ENCODE data around the gene PTPRN2. TPM values are rescaled to one million over a fixed set of nuclear protein-coding genes. Genes with fewer than 3 reads are reported as not detected.
"Not testable (repeated sequence)": the region's sequence is repeated elsewhere in the genome, so short reads cannot be mapped to it uniquely, and the experiment has no call there.

Gene PTPRN2
- total RNA-seq, 1 donor from 2014 or later: 2.4 TPM

DNA sequence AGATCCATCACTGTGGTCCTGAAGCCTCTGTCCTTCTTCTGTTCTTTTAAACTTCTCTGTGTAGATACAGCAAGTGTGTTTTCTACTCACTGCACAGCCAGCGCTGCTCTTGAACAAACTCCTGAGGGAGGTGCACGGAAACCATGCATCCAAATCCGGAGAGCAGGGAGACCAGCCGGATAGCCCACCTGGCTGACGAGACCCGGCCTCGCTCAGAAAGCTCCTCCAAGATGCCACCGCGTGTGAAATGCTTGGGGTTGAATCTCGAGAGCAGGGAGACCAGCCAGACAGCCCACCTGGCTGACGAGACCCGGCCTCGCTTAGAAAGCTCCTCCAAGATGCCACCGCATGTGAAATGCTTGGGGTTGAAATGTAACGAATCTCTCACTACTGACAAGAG lies 602.0 kb downstream of the PTPRN2 start:
- no peak for DNase-seq (ENCODE audit: low read depth in 2 of 2)

DNA sequence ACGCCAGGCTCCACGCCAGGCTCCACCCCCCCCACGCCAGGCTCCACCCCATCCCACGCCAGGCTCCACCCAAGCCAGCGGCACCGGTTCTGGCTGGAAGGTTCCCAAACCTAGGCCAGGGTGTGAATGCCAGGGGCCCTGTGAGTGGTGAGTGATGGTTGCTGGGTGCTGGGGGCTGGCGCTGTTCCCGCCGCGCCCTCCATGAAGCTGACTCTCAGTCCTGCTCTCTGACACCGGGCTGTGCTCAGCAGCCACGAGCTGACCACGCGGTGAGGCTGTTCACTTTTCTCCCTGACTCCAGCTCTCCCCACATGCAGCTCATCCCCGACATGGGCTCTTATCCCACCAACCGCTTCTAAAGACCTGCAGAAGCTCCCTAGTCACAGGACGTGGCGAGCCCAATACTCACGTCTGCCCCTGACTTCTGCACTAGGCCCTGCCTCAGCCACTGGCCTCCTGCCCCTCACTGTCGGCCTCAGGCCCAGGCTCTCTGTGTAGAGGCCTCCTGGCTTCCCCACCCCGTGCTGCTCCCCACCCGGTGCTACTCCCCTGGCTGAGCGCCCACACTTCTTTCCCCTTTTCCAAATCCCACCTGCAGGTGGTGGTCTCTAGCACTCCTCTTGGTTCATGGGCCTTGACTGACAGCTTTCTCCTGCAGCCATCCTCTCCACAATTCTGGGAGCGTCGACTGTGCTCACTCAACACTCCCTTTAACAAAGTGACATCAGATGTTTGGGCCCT lies 603.0 kb downstream of the PTPRN2 start:
- DNase-seq (ENCODE audit: low read depth in 2 of 2): no peak

DNA sequence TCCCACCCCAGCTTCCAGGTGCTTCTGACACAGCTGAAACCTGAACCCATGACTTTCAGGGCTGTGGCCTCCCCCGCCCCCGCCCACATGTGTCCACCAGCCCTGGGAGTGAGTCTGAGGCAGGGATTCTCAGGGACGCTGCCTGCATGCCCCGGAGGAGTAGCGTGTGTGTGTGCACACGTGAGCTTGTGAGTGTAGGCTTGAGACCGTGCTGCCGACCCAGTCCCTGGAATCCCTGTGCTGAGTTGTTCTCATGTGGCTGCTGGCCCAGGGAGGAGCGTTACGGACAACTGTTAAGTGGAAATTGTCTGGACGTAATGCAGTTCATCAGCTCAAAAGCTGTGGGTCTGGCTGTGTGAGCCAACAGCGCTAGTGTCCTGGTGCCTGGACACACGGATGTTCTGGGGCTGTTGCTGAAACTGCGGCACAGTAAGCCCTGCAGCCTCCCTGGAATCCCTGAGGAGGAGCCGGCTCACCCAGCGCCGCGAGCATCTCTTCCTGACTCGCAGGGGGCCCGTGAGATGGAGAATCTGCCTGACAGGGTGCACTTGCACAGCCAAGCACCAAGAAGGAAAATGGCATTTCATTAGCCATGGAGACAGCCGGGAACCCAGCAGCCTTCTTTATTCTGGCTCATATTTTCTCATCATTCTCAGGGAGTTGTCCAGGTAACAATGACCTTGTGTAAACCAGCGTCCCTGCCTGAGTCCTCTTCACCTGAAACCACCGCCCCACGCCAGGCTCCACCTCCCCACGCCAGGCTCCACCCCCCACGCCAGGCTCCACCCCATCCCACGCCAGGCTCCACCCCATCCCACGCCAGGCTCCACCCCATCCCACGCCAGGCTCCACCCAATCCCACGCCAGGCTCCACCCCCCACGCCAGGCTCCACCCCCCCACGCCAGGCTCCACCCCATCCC lies 603.9 kb downstream of the PTPRN2 start:
- no peak for DNase-seq (ENCODE audit: low read depth in 2 of 2)

DNA sequence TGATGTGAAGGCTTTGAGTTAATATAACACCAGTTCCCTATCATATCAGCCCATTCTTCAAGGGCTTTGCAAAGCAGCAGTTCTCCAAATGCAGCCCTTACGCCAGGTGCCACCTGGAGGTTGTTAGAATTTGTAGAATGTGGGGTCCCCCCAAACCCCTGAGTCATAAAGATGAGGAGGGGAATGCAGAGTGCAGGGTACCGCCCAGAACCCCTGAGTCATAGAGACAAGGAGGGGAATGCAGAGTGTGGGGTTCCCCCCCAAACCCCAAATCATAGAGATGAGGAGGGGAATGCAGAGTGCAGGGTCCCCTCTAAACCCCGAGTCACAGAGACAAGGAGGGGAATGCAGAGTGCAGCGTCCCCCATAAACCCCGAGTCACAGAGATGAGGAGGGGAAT lies 605.8 kb downstream of the PTPRN2 start:
- DNase-seq (ENCODE audit: low read depth in 2 of 2): no peak

DNA sequence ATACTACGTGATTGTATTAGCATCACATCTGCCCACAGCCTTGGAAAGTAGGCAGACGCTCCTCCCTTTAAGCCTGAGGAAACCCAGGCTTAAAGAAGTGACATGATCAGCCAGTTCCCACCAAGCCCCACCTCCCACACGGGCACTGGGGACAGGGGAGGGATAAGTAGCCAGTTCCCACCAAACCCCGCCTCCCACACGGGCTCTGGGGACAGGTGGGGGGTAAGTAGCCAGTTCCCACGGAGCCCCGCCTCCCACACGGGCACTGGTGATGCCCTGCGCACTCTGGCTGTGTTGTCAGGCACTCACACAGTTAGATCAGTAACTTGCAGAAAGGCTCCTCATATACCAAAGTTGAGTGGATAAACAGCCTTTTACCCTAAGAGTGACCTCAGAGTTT lies 606.8 kb downstream of the PTPRN2 start:
- DNase-seq (ENCODE audit: low read depth in 2 of 2): no peak

DNA sequence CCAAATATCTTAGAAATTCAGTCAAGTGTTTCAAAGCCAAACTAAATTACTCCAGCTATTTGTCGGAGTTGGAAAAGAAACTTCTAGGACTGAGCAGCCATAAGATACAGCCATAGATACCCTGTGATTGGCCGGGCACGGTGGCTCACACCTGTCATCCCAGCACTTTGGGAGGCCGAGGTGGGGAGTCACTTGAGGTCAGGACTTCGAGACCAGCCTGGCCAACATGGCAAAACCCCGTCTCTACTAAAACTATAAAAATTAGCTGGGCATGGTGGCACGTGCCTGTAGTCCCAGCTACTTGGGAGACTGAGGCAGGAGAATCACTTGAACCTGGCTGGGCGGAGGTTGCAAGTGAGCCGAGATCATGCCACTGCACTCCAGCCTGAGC lies 607.3 kb downstream of the PTPRN2 start:
- not testable (repeated sequence) for DNase-seq (ENCODE audit: low read depth in 2 of 2)

DNA sequence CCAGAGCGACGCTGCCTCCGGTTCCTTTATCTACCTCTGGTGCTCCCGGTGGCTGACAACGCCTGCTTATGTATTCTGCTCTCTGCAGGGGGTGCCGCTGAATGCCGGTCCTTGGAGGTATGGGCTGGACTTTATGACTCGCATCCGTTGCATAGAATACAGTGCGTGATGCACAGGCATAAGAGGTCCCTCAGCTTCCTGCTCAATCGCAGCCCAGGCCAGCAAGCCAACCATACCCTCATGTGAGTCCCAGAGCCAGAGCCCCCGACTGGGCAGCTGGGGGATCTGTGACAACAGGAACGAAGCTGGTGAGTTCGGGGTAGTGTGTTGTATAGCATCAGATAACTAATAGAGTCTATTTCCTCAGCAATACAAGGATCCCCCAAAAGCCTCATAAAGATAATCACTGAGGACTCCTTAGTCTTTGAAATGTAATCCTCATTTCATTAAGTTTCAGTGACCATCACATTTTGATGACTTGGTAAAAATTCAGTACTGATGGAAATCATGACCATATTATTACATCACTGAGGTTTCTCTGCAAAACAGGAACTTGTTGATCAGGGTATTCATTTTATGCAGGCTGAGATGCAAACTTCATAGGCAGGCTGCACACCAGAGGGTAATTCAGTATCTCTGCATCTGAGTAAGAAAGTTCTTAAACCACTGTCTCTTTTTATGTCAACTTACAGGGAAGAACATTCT lies 607.8 kb downstream of the PTPRN2 start:
- DNase-seq (ENCODE audit: low read depth in 2 of 2): no peak

DNA sequence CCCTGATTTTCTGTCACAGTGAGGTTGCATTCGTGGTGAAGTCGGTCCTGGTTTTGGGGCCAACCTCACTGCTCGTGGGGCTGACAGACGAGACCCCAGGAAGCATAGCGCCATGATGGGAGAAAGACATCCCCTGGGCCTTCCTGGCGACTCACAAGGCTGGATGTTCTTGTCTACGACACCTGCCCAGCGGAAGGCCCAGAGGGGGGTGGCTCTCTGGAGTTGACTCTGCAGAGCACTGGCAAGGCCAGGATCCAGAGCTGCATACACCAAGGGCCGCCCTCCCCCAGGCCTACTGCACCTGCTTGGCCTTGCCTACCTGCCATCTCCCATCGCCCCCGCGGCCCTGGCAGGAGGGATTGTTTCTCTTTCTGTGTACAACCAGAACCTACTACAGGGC lies 608.9 kb downstream of the PTPRN2 start:
- no peak for DNase-seq (ENCODE audit: low read depth in 2 of 2)

DNA sequence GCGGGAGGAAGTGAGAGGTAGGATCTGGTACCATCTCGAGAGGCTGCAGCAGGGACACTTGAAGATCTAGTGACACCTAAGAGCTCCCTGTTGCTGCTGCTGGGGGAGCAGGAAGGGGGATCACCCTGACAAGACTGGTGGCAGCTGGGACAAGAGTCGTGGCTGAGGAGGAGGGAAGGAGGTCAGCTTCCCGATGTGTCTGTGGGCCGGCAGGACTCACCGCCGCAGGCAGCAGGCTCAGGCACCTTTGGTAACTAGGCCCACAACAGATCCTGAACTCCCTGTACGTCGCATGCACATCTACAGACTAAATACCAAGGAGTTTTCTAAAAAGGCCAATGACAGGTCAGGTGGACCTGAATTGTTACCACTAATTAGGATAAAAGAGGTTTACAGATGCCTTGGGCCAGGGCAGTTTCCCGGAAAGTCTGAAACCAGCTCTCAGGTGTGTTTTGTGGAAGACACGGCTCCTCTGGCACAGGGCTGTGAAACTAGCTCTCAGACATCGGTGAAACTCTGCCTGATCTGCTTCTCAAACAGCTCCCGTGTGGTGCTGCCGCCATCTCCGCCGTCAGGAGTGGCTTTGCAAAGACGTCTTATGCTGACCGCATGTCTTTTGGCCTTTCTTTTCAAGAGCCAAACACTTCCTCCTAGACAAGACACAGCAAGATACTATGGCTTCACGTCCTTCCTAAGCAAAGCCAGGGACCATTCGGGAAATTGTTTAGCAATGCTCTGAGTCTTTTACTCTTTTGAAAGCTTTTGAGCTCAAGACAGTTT lies 609.7 kb downstream of the PTPRN2 start:
- DNase-seq (ENCODE audit: low read depth in 2 of 2): no peak

DNA sequence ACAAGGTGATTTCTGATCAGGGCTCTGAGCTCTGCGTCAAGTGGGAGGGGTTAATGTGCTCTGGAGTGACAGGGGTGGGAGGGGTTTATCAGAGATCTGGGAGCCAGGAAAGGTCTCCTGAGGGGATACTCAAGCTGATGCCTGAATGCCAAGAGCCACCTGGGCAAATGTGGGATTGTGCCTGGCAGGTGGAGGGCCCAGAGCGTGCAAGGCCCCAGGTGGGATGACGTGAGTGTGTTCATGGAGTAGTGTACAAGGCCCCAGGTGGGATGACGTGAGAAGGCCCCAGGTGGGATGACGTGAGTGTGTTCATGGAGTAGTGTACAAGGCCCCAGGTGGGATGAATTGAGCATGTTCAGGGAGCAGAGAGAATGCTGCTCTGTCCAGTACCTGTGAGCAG lies 610.3 kb downstream of the PTPRN2 start:
- no peak for DNase-seq (ENCODE audit: low read depth in 2 of 2)

DNA sequence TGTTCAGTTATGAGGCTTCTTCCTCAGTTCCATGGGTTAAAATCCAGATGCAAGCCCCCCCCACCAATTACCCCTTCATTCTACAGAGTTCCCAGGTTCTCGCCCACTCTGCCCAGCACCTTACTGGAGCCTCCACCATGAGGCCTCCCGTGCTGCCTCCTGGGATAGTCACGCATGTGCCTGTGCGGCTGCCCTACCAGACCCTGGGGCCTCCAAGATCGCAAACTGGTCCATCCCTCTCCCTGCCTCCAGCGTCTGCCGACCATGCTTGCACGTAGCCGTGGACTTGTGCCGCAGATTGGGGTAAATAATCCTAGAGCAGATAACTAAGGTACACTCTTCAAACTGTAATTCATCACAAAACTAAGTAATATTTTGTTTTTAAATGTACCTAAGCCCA lies 611.2 kb downstream of the PTPRN2 start:
- no peak for DNase-seq (ENCODE audit: low read depth in 2 of 2)

DNA sequence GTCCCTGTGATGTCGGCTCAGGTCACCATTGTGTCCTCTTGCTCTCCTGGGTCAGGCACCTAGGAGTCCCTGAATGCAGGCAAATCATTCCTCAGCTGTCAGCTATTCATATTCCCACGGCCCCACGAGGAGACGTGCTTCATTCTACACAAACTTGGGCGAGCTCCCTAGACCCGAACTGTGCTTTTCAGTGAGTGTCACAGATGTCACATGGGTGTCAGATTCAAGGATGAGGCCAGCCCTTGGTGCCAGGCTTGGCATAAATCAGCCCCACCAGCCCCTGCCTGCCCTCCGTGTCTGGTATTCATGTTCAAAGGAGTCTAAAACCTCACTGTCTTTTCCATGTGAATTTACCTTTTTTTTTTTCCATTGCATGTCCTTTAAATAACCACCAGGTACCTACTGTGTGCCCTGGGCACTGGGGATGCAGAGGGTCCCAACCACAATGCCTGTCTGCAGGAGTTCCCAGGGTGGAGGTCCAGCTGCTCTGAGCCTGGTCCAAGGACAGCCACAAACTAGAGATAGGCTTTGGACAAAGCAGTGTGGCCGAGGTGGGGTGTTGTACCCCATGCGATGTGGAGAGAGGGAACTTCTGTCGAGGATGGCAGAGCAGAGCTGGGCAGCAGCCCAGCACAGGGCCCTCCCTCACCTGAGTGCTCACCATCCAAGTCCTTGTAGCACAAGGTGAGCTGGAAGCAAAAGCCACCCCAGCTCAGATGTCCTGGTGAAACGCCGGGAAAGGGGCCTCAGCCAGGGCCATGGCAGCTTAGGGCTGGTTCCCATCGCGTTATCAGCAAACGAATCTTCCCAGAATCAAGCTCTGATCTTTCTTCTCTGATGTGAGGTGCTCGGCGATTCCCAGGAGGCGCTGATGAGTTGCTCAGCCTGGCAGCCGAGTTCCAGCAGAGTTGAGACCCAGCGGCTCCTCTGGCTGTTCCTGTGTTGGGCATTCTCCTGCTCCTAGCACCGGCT lies 611.9 kb downstream of the PTPRN2 start:
- no peak for DNase-seq (ENCODE audit: low read depth in 2 of 2)

DNA sequence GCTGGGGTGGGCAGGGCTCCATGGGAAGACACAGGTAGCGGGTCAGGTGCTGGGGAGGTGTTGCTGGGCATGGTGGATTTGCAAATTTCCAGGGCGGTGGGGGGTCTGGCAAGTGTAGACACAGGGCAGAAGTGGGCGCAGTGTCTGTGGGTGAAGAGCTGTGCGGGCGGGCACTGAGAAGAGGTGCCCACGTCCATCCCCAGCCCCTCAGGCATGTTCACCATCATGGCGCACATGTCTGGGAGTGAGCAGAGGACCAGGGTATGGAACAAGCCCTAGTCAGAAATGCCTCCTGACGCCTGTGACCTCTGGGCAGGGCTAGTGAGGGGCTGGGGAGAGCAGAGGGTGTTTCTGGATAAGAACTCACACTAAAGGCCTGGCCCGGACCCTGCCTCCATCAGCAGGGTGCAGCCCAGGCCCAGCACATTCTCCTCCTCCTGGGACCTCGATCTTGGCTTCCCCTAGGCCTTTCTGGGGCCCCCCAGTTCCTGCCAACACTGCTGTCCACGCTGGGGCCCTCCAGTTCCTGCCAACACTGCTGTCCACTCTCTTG lies 612.9 kb downstream of the PTPRN2 start:
- DNase-seq (ENCODE audit: low read depth in 2 of 2): no peak

DNA sequence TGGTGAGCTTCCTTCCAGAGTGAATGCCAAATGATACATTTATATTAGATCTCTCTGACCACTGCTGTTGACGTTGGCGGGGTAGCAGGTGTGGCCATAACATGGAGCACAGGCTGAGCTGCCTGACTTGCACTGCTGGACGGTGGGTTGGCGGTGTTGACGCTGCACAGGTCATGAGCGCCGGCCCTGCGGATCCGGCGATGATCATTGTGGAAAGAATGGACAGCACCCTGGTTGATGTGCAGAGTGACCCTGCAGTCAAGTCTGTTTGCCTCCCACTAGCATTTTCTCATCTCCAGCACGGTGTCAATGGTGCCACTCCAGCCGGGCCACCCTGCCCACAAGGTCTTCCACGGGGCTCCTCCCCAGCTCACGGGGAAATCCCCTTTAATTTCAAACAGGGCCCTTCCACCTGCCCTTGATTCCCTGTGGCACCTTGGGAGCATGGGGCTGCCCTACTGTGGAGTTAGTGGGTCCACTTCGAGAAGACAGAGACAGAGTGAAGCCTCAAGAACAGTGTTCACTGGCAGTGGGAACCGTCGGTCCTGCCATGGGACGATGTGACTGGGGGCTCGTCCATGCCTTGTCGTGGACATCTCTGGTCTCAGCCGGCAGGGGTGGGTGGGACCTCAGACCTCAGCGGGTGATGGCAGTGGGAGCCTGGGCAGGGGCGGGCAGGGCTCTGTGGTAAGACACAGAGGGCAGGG lies 613.5 kb downstream of the PTPRN2 start:
- DNase-seq (ENCODE audit: low read depth in 2 of 2): no peak

DNA sequence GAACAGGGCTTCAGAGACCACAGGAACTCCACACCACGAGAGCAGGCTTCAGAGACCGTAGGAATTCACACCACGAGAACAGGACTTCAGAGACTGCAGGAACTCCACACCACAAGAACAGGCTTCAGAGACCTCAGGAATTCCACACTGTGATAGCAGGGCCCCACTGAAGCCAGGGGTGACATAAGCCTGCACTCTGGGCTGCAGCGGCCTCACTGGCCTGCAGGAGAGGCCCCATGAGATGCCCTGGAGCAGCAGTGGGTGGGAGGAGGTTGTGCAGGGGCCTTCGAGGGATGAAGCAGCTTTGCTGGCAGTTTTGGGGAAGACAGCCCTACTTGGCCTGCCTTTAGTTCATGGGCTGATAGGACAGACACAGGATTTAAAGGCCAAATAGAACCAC lies 614.7 kb downstream of the PTPRN2 start:
- DNase-seq (ENCODE audit: low read depth in 2 of 2): no peak

DNA sequence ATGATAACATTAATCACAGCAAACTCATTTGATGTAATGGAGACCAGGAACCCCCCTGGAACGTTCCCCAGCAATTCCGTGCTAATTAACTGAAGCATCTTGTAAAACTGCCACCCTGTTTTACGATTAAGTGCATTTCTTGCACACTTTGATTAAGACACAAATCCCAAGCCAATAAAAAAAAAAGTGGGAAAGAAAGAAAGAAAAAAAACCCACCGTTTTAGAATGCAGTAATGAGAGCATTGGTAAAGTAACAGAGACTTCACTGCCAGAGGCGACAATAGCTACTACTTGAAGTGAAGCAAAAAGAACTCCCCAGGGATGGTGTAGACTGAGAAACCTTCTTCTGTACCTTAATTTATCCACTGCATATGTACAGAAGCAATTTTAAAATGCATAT lies 616.1 kb downstream of the PTPRN2 start:
- no peak for DNase-seq (ENCODE audit: low read depth in 2 of 2)

DNA sequence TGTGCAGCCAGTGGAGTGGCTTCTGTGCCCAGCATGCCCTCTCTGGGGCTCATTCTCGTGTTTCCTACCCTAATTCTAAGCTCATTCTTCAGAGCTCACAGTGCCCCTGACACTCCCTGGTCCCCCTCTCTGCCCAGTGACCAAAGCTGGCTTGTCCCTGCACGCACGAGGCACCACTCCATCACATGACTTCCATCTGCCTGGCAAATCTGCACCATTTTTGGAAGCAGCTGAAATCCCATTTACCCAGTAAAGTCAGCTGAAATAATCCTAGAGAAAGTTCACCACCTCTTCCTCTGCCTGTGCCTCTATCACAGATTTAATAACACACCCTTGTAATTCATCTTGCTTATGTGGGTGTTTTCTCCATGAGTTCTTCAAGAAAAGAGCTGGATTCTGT lies 616.9 kb downstream of the PTPRN2 start:
- DNase-seq (ENCODE audit: low read depth in 2 of 2): no peak

DNA sequence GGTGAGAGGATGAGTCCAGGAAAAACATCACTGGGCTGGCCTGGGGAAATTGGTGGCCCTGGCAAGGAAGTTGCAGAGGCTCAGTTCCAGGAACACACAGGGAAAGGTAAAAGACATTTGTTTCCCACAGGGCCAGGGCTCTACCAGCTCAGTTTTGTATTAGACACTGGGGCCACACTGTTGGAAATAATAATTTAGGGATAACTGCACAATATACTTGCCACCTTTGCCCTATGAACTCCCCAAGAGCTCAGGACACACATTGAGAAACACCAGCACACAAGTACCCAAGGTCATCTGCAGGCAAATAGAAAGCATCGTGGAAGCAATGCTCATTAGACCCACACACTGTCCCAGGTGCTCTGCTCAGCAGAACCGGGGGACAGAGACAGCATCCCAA lies 617.6 kb downstream of the PTPRN2 start:
- no peak for DNase-seq (ENCODE audit: low read depth in 2 of 2)

DNA sequence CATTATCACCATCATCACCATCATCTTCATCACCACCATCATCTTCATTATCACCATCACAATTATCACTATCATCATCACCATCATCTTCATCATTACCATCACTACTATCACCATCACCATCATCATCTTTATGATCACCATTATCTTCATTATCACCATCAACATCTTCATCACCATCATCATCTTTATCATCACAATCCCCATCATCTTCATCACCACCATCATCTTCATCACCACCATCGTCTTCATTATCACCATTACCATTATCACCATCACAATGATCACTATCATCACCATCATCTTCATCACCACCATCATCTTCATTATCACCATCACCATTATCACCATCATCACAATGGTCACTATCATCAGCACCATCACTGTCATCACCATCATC lies 621.1 kb downstream of the PTPRN2 start:
- no peak for DNase-seq (ENCODE audit: low read depth in 2 of 2)
